GM12878 (cell line): Measurements from ENCODE around the gene CFAP45. TPM values are rescaled to one million over a fixed set of nuclear protein-coding genes. Genes with fewer than 3 reads are reported as not detected.

Experiments
- CEBPZ ChIP-seq: fragments of 150-350 bp; IDR thresholded peaks from 2 replicates; pipeline ENCODE4 v1.6.1; 2016; ENCODE audit warnings: low read depth, low read length
- E4F1 ChIP-seq: fragments of 450-650 bp; IDR thresholded peaks from 2 replicates; pipeline ENCODE4 v1.6.1; 2018; ENCODE audit warnings: borderline replicate concordance, mild to moderate bottlenecking; ENCODE audit not compliant: partially characterized antibody
- FOS ChIP-seq: IDR thresholded peaks from 3 replicates; pipeline ENCODE4 v1.6.1; 2011; ENCODE audit warnings: borderline replicate concordance; ENCODE audit not compliant: insufficient read length; ENCODE audit errors: extremely low read depth
- FOXK2 ChIP-seq: fragments of 450-650 bp; IDR thresholded peaks from 2 replicates; pipeline ENCODE4 v1.6.1; 2017; ENCODE audit warnings: mild to moderate bottlenecking, moderate library complexity
- HDAC2 ChIP-seq: fragments of 200-600 bp; sonication (generic); IDR thresholded peaks from 2 replicates; pipeline ENCODE4 v1.6.1; 2017
- IKZF1 ChIP-seq: fragments of 450-650 bp; conservative IDR thresholded peaks from 2 replicates; pipeline ENCODE4 v1.6.1; 2017; ENCODE audit warnings: antibody characterized with exemption, mild to moderate bottlenecking
- JUND ChIP-seq: IDR thresholded peaks from 2 replicates; pipeline ENCODE4 v1.6.1; 2012; ENCODE audit warnings: low read depth, mild to moderate bottlenecking, low read length, improper control_type of control experiment, moderate library complexity
- MAX ChIP-seq: IDR thresholded peaks from 2 replicates; pipeline ENCODE4 v1.6.1; 2012; ENCODE audit warnings: low read depth, low read length, improper control_type of control experiment
- NFYB ChIP-seq: IDR thresholded peaks from 2 replicates; pipeline ENCODE4 v1.6.1; 2011; ENCODE audit warnings: low read depth, mild to moderate bottlenecking, low read length, improper control_type of control experiment, moderate library complexity; ENCODE audit not compliant: insufficient read depth
- PKNOX1 ChIP-seq: fragments of 450-650 bp; IDR thresholded peaks from 2 replicates; pipeline ENCODE4 v1.6.1; 2016; ENCODE audit warnings: mild to moderate bottlenecking
- POLR2A ChIP-seq: IDR thresholded peaks from 2 replicates; pipeline ENCODE4 v1.6.1; 2011; ENCODE audit warnings: low read depth, mild to moderate bottlenecking, low read length
- RAD21 ChIP-seq: IDR thresholded peaks from 2 replicates; pipeline ENCODE4 v1.6.1; 2011; ENCODE audit warnings: mild to moderate bottlenecking, low read depth, low read length, moderate library complexity; ENCODE audit not compliant: insufficient read depth
- RAD51 ChIP-seq: fragments of 450-650 bp; IDR thresholded peaks from 2 replicates; pipeline ENCODE4 v1.6.1; 2016; ENCODE audit warnings: moderate library complexity, mild to moderate bottlenecking, inconsistent platforms
- SMC3 ChIP-seq: IDR thresholded peaks from 2 replicates; pipeline ENCODE4 v1.6.1; 2011; ENCODE audit warnings: low read length, improper control_type of control experiment, borderline replicate concordance
- ZNF687 ChIP-seq: fragments of 450-650 bp; IDR thresholded peaks from 2 replicates; pipeline ENCODE4 v1.6.1; 2017; ENCODE audit warnings: mild to moderate bottlenecking, moderate library complexity
- polyA plus RNA-seq, 11 experiments: library from polyadenylated mRNA; depleted of rRNA in 4 of 11; unstranded in 6 of 11; stranded (reverse) in 5 of 11; fragments of >200 nt; fragmentation: Nextera tagmentation in 4 of 11; fragmentation: Illumina TruSeq in 1 of 11; extraction: Ambion mirVana in 4 of 11; extraction: Trizol in 1 of 11; gene quantifications; 1 replicate in 1 of 11; 2 replicates in 10 of 11; pipeline versions ENCODE4 v1.2.1 to v1.2.3, GENCODE V29; 2011 to 2016; ENCODE audit warnings: inconsistent platforms in 2 of 11, missing spikeins in 2 of 11, low read depth in 1 of 11
- total RNA-seq, 4 experiments: library from RNA; depleted of rRNA in 3 of 4; stranded (reverse); fragments of >200 nt in 3 of 4; fragmentation: Illumina TruSeq in 1 of 4; extraction: Trizol in 1 of 4; gene quantifications; 2 replicates each; pipeline versions ENCODE4 v1.2.1 to v1.2.3, GENCODE V29; 2013 to 2021

The CFAP45 gene
- total and polyA plus RNA-seq, 10 of the 15 experiments (the other 5 are each of a cell fraction or from before 2014, with no cell fraction given): 0.43 to 0.91 (median 0.67) TPM

GRCh38 chr1:159924025-159924790 lies 24.2 kb upstream of the CFAP45 start (continued):
- TF ChIP-seq MAX (no peak), POLR2A (peak; percentile 80), RAD51 (no peak), IKZF1 (peak; percentile 32; the same call in 1 of the 2 replicates), ZNF687 (0 out of 2 replicates have a peak, but pooled peaks have one; percentile 15), CEBPZ (no peak), HDAC2 (no peak), RAD21 (no peak), PKNOX1 (0 out of 2 replicates have a peak, but pooled peaks have one; percentile 2), FOS (no peak), SMC3 (no peak), NFYB (no peak), E4F1 (no peak), JUND (peak; percentile 57; the same call in 1 of the 2 replicates), FOXK2 (peak; percentile 29; the same call in 1 of the 2 replicates)
